Endothelial cell of umbilical vein (primary cell): ENCODE data around the gene IL17RB. TPM values are rescaled to one million over a fixed set of nuclear protein-coding genes. Genes with fewer than 3 reads are reported as not detected.

Experiments used
- BruUV-seq: library from RNA; stranded (reverse); fragments of 400-500 nt; replicated peaks from 2 replicates; lab custom pipeline; 2021; lab: Mats Ljungman, UMichigan
- CTCF ChIA-PET: fragments of 300-600, 350-600 bp; sonication (Branson Sonifier 250); formaldehyde crosslinking; loops from one replicate; lab custom pipeline; 2021; ENCODE audit warnings: antibody characterized with exemption, inconsistent platforms; lab: Charles Lee
- POLR2A ChIA-PET: fragments of 300-600, 350-600 bp; sonication (Branson Sonifier 250); formaldehyde crosslinking; loops from one replicate; lab custom pipeline; 2021; ENCODE audit warnings: antibody characterized with exemption, inconsistent platforms; lab: Charles Lee
- DNase-seq: peaks from one replicate; pipeline ENCODE4 v3.0.0-alpha.2; 2011; ENCODE audit warnings: low read depth, low spot score
- FAIRE-seq: peaks from 2 replicates; lab custom pipeline; 2011; peaks lifted over from hg19 to GRCh38; lab: Jason Lieb, UNC
- H2AFZ ChIP-seq: 2 replicates; pipeline ENCODE4 v1.6.0; 2012; ENCODE audit warnings: low read depth, low read length, control low read depth, inconsistent platforms
- H3K27ac ChIP-seq: 2 replicates; pipeline ENCODE4 v1.5.1; 2011; ENCODE audit warnings: low read depth, mild to moderate bottlenecking, control low read depth, low read length, moderate library complexity; ENCODE audit not compliant: insufficient read depth
- H3K27me3 ChIP-seq, 2 experiments: 2 replicates each; pipeline versions ENCODE4 v1.6.0 to v1.6.1; 2011; ENCODE audit warnings: low read length in 2 of 2, mixed read lengths in 1 of 2; ENCODE audit not compliant: control insufficient read depth in 2 of 2, insufficient read depth in 2 of 2
- H3K36me3 ChIP-seq, 2 experiments: 2 replicates in 1 of 2; 3 replicates in 1 of 2; pipeline ENCODE4 v1.5.1; 2011; ENCODE audit warnings: low read length in 2 of 2, mild to moderate bottlenecking in 1 of 2, moderate library complexity in 1 of 2; ENCODE audit not compliant: control insufficient read depth in 2 of 2, insufficient read depth in 2 of 2; ENCODE audit errors: extremely low read depth in 1 of 2
- H3K4me1 ChIP-seq: 3 replicates; pipeline ENCODE4 v1.5.1; 2011; ENCODE audit warnings: mild to moderate bottlenecking, low read length; ENCODE audit not compliant: control insufficient read depth, insufficient read depth; ENCODE audit errors: extremely low read depth
- H3K4me2 ChIP-seq: 2 replicates; pipeline ENCODE4 v1.6.1; 2011; ENCODE audit warnings: low read length, control low read depth, mixed read lengths; ENCODE audit not compliant: insufficient read depth
- H3K4me3 ChIP-seq, 3 experiments: fragments of 200-600 bp in 1 of 3; sonication (generic), shearing (Covaris generic) in 1 of 3; replicated peaks in 1 of 3; 2 replicates each; pipeline ENCODE4 v1.5.1; 2011 to 2016; ENCODE audit warnings: control low read depth in 3 of 3, low read length in 3 of 3, mild to moderate bottlenecking in 2 of 3, inconsistent platforms in 1 of 3, low read depth in 1 of 3, moderate library complexity in 1 of 3; ENCODE audit not compliant: insufficient read depth in 1 of 3
- H3K79me2 ChIP-seq: 2 replicates; pipeline ENCODE4 v1.6.0; 2012; ENCODE audit warnings: low read length, inconsistent platforms; ENCODE audit not compliant: control insufficient read depth, insufficient read depth
- H3K9ac ChIP-seq: replicated peaks from 2 replicates; pipeline ENCODE3; 2011; ENCODE audit warnings: low read length, control low read depth; ENCODE audit not compliant: insufficient read depth; ENCODE audit errors: extremely low read depth
- H3K9me1 ChIP-seq: replicated peaks from 3 replicates; pipeline ENCODE4 v1.6.0; 2011; ENCODE audit warnings: mild to moderate bottlenecking, low read length; ENCODE audit not compliant: control insufficient read depth, insufficient read depth; ENCODE audit errors: extremely low read depth
- H3K9me3 ChIP-seq: replicated peaks from 2 replicates; pipeline ENCODE4 v1.5.1; 2012; ENCODE audit warnings: low read length, inconsistent platforms; ENCODE audit not compliant: control insufficient read depth, insufficient read depth
- H4K20me1 ChIP-seq: replicated peaks from 2 replicates; pipeline ENCODE3; 2011; ENCODE audit warnings: mild to moderate bottlenecking, low read length; ENCODE audit not compliant: control insufficient read depth, insufficient read depth; ENCODE audit errors: extremely low read depth
- CTCF ChIP-seq, 2 donors: IDR thresholded peaks; 1 replicate in 1 of 2; 2 replicates in 1 of 2; pipeline ENCODE4 v1.5.1; 2011; ENCODE audit warnings: low read length in 2 of 2, mild to moderate bottlenecking in 2 of 2, moderate library complexity in 2 of 2, control low read depth in 1 of 2, inconsistent platforms in 1 of 2, low read depth in 1 of 2; ENCODE audit not compliant: insufficient read depth in 1 of 2; ENCODE audit errors: extremely low read depth in 1 of 2
- EZH2 ChIP-seq: IDR thresholded peaks from 2 replicates; pipeline ENCODE4 v1.6.1; 2012; ENCODE audit warnings: borderline replicate concordance, low read depth, mild to moderate bottlenecking, moderate library complexity, low read length, inconsistent platforms; ENCODE audit not compliant: severe bottlenecking
- FOS ChIP-seq: IDR thresholded peaks from 2 replicates; pipeline ENCODE4 v1.6.1; 2011; ENCODE audit warnings: mild to moderate bottlenecking, low read length, moderate library complexity, borderline replicate concordance; ENCODE audit not compliant: insufficient read depth
- POLR2AphosphoS5 ChIP-seq: IDR thresholded peaks from 2 replicates; pipeline ENCODE4 v1.6.1; 2012; ENCODE audit warnings: low read depth, mild to moderate bottlenecking, control low read depth, low read length, moderate library complexity; ENCODE audit not compliant: insufficient read depth
- dilution Hi-C: fragments of 300-500 bp; cut with MboI; formaldehyde crosslinking; loops from one replicate; pipeline ENCODE4 v1.15.0; 2019; ENCODE audit warnings: low sequenced_read_pairs; ENCODE audit not compliant: extremely low pct_ligation_motif_present
- intact Hi-C: fragments of 100-400 bp; cut with micrococcal nuclease; formaldehyde crosslinking; loops from one replicate; pipeline ENCODE4 v1.10.0; 2022
- polyA plus RNA-seq, 4 experiments: library from polyadenylated mRNA; depleted of rRNA in 3 of 4; stranded (reverse) in 3 of 4; unstranded in 1 of 4; fragments of >200 nt; gene quantifications; 2 replicates each; pipeline versions ENCODE4 v1.2.1 to v1.2.3, GENCODE V29; 2011 to 2012; ENCODE audit warnings: missing spikeins in 1 of 4
- total RNA-seq: library from RNA; stranded (reverse); gene quantifications from 2 replicates; pipeline ENCODE4 v1.2.3, GENCODE V29; 2021

Gene IL17RB
- total and polyA plus RNA-seq, 2 donors (not counting 3 experiments of a cell fraction or from before 2014, with no cell fraction given): 0.04 TPM; not detected in 1

- Histone ChIP-seq H3K4me2 (no peak overlapping the region), H3K79me2 (no peaks in the 10 kb centered on the region), H3K9me1 (no peaks in the 10 kb centered on the region), H3K36me3 (peaks cover 25 to 36% of the 10 kb centered on the region in 2 experiments), H4K20me1 (no peaks in the 10 kb centered on the region), H3K4me1 (no peaks in the 10 kb centered on the region), H3K9ac (no peak overlapping the region), H2AFZ (no peak overlapping the region), H3K27me3 (no peaks in the 10 kb centered on the region), H3K4me3 (no peak overlapping the region), H3K9me3 (no peaks in the 10 kb centered on the region), H3K27ac (no peak overlapping the region)
- no peak for DNase-seq
- dilution Hi-C loops: no loop called here
- no peak for TF ChIP-seq POLR2AphosphoS5
- no peak for TF ChIP-seq CTCF (IDR thresholded peaks at IDR 0.05; ENCODE audit: extremely low read depth in 1 of 2, insufficient read depth in 1 of 2, low read depth in 1 of 2, low read length in 2 of 2)
- no peak for TF ChIP-seq EZH2
- no peak for TF ChIP-seq FOS
- CTCF ChIA-PET: no interaction called here
- intact Hi-C loops: no loop called here
- BruUV-seq: no TSS peak
- POLR2A ChIA-PET: no interaction called here
- no peak for FAIRE-seq
Measured at GRCh38 chr3:53865732-53866499, 19.5 kb downstream of the IL17RB start.
